SK-N-MC (cell line): Measurements from ENCODE around the gene PREP.

Experiments
- DNase-seq: peaks from one replicate; pipeline ENCODE4 v3.0.0-alpha.2; 2011; ENCODE audit warnings: low read depth, low spot score
- H3K27ac ChIP-seq: fragments of 200-600 bp; sonication (generic); 2 replicates; pipeline ENCODE4 v1.5.1; 2016; ENCODE audit warnings: mixed run types
- H3K36me3 ChIP-seq: fragments of 200-600 bp; sonication (generic); 2 replicates; pipeline ENCODE4 v1.6.1; 2017; ENCODE audit warnings: antibody characterized with exemption, low read length, mixed read lengths; ENCODE audit not compliant: insufficient read depth
- H3K4me3 ChIP-seq: fragments of 200-600 bp; sonication (generic); 2 replicates; pipeline ENCODE4 v1.5.1; 2016
- H3K9ac ChIP-seq: fragments of 200-600 bp; sonication (generic); 2 replicates; pipeline ENCODE4 v1.8.0; 2017; ENCODE audit warnings: mixed run types, mixed read lengths; ENCODE audit not compliant: insufficient read length
- H3K9me3 ChIP-seq: fragments of 200-600 bp; sonication (generic); 2 replicates; pipeline ENCODE4 v1.6.1; 2017; ENCODE audit warnings: low read depth, mild to moderate bottlenecking, antibody characterized with exemption, low read length, moderate library complexity, mixed read lengths
- EZH2 ChIP-seq: fragments of 200-600 bp; sonication (generic); IDR thresholded peaks from one replicate; pipeline ENCODE4 v1.6.1; 2017; ENCODE audit warnings: antibody characterized with exemption
- FOXP2 ChIP-seq: optimal IDR thresholded peaks from 2 replicates; pipeline ENCODE3; 2011; ENCODE audit warnings: mild to moderate bottlenecking, moderate library complexity; ENCODE audit not compliant: insufficient read depth; ENCODE audit errors: extremely low read length, control extremely low read depth
- POLR2AphosphoS5 ChIP-seq: IDR thresholded peaks from 2 replicates; pipeline ENCODE4 v1.6.1; 2012; ENCODE audit warnings: mild to moderate bottlenecking, low read depth, low read length, borderline replicate concordance

PREP gene

DNA sequence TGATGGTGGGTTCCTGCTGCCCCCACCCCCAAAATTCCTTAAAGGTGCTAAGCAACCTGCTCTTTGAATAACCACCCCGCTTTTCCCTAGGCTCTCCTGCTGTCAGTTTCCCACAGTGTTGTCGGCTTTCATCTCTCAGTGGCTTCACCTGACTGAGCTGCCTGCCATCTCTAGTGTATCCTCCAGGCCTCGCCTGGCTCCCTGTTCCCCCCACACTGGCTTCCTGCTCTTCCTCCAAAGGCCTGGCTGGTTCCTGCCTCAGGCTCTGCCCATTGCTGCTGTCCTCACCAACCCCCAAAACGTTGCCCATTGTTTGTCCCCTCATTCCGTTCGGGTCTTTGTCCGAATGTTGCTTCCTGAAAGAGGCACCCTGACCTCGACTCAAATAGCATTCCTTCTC lies 129.3 kb downstream of the PREP start:
- TF ChIP-seq EZH2, result no peak
- DNase-seq, result no peak
- Histone ChIP-seq H3K27ac (no peak overlapping the region), H3K36me3 (peaks cover 16% of the 10 kb centered on the region), H3K4me3 (no peak overlapping the region), H3K9ac (no peak overlapping the region), H3K9me3 (no peaks in the 10 kb centered on the region)

DNA sequence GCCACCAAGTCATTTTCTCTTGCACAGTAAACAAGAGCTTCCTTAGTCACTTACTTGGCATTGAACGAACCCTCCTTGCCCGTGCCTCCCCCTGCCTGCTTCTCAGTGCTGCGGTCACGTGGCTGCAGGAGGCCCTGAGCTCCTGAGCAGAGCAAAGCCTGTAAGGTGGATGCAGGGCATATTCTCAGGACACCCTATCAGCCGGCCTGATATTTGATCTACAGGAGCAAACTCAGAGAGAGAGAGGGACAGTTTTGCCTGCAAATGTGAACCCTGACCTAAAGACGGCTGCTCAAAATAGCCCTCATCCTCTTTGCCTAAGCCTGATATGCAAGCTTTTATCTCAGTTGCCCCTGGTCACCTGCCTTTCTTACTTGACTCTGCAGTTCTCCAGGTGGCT lies 130.1 kb downstream of the PREP start:
- Histone ChIP-seq H3K27ac (no peak overlapping the region), H3K36me3 (peaks cover 10% of the 10 kb centered on the region), H3K9ac (no peak overlapping the region), H3K4me3 (no peak overlapping the region), H3K9me3 (no peaks in the 10 kb centered on the region)
- TF ChIP-seq FOXP2 (no peak), EZH2 (no peak), POLR2AphosphoS5 (no peak)
- no peak for DNase-seq

DNA sequence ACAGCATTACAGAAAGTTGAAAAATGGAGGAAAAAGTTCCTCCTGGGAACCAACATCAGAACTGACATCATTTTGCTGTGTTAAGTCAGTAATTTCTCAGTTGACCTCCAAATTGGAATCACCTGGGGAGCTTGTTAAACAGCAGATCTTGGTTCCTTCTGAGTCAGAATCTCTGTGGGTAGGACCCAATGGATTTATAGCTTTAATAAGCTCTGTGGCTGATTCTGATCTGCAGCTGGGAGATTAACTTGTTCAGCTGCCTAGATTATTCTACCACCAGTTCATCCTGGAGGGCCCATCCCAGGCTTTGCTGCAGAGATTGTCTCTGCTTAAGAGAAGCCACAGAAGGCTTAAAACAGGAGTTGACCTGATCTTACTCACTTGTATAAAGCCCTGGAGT lies 132.4 kb downstream of the PREP start:
- no peaks in the 10 kb centered on the region for H3K9me3 ChIP-seq
- H3K4me3 ChIP-seq, result no peak overlapping the region
- no peak overlapping the region for H3K27ac ChIP-seq
- DNase-seq, result no peak
- H3K9ac ChIP-seq, result no peak overlapping the region
- TF ChIP-seq POLR2AphosphoS5, result no peak
- no peak for TF ChIP-seq EZH2
- TF ChIP-seq FOXP2, result no peak
- peaks cover under 1% of the 10 kb centered on the region; the same call in 1 of the 2 replicates for H3K36me3 ChIP-seq

DNA sequence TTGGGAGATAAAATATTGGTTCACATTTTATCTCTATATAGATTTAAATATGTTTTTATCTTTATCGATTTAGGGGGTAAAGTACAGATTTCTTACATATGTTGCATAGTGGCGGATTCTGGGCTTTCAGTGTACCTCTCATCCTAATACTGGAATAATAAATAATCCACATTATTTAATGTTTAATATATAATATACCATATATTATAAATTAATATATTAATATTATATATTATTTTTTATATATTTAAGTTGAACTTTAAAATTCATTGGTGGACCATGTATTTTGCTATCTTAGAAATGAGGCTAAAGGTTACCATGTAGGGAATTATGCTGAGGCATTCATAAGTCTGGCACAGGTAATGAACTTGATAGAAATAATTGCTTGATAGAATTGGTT lies 133.5 kb downstream of the PREP start:
- Histone ChIP-seq H3K4me3 (no peak overlapping the region), H3K9ac (no peak overlapping the region), H3K9me3 (no peaks in the 10 kb centered on the region), H3K36me3 (no peaks in the 10 kb centered on the region), H3K27ac (no peak overlapping the region)
- DNase-seq, result no peak
- no peak for TF ChIP-seq FOXP2
- TF ChIP-seq POLR2AphosphoS5, result no peak
- TF ChIP-seq EZH2, result no peak

GRCh38 chr6:105263685-105264610 lies 138.9 kb downstream of the PREP start:
- DNase-seq, result no peak
- no peak overlapping the region for H3K4me3 ChIP-seq
- H3K36me3 ChIP-seq, result no peaks in the 10 kb centered on the region
- no peak overlapping the region for H3K27ac ChIP-seq
- H3K9ac ChIP-seq, result no peak overlapping the region
- H3K9me3 ChIP-seq, result no peaks in the 10 kb centered on the region
- no peak for TF ChIP-seq EZH2
- TF ChIP-seq POLR2AphosphoS5, result no peak
- no peak for TF ChIP-seq FOXP2

GRCh38 chr6:105259913-105260889 lies 142.7 kb downstream of the PREP start:
- Histone ChIP-seq H3K9me3 (no peaks in the 10 kb centered on the region), H3K4me3 (no peak overlapping the region), H3K9ac (no peak overlapping the region), H3K27ac (no peak overlapping the region), H3K36me3 (no peaks in the 10 kb centered on the region)
- no peak for DNase-seq
- TF ChIP-seq POLR2AphosphoS5, result no peak
- TF ChIP-seq EZH2, result no peak
- no peak for TF ChIP-seq FOXP2

GRCh38 chr6:105258816-105259215 lies 144.1 kb downstream of the PREP start:
- no peak for DNase-seq
- no peaks in the 10 kb centered on the region for H3K36me3 ChIP-seq
- H3K9ac ChIP-seq, result no peak overlapping the region
- no peaks in the 10 kb centered on the region for H3K9me3 ChIP-seq
- TF ChIP-seq EZH2 (no peak), FOXP2 (no peak), POLR2AphosphoS5 (no peak)
- no peak overlapping the region for H3K27ac ChIP-seq
- H3K4me3 ChIP-seq, result no peak overlapping the region

- Histone ChIP-seq H3K36me3 (no peaks in the 10 kb centered on the region), H3K9me3 (no peaks in the 10 kb centered on the region), H3K4me3 (no peak overlapping the region), H3K9ac (no peak overlapping the region), H3K27ac (no peak overlapping the region)
- TF ChIP-seq EZH2, result no peak
- no peak for TF ChIP-seq POLR2AphosphoS5
- TF ChIP-seq FOXP2, result no peak
- no peak for DNase-seq
Observed at GRCh38 chr6:105257340-105257739, 145.5 kb downstream of the PREP start.
